Type B pancreatic cell (in vitro differentiated cells): ENCODE results near the gene ZNF546. TPM values are rescaled to one million over a fixed set of nuclear protein-coding genes. Genes with fewer than 3 reads are reported as not detected.

ENCODE experiments used
- DNase-seq: peaks from one replicate; pipeline ENCODE4 v3.0.0; 2021; ENCODE audit warnings: mixed read lengths; ENCODE audit not compliant: unreplicated experiment; ENCODE audit errors: extremely low spot score
- H3K27ac Mint-ChIP-seq: 2 replicates; pipeline ENCODE4 v1.8.0; 2021; ENCODE audit warnings: mild to moderate bottlenecking, mixed read lengths
- H3K27me3 Mint-ChIP-seq: 2 replicates; pipeline ENCODE4 v1.8.0; 2021; ENCODE audit warnings: mixed read lengths
- H3K36me3 Mint-ChIP-seq: 2 replicates; pipeline ENCODE4 v1.8.0; 2021; ENCODE audit warnings: mixed read lengths
- H3K4me1 Mint-ChIP-seq: one replicate; pipeline ENCODE4 v1.8.0; 2021; ENCODE audit warnings: mixed read lengths; ENCODE audit not compliant: unreplicated experiment
- H3K4me3 Mint-ChIP-seq: 2 replicates; pipeline ENCODE4 v1.8.0; 2021; ENCODE audit warnings: mild to moderate bottlenecking, mixed read lengths
- H3K9me3 Mint-ChIP-seq: 2 replicates; pipeline ENCODE4 v1.8.0; 2021; ENCODE audit warnings: mixed read lengths
- CTCF ChIP-seq: fragments of 200-600 bp; sonication (generic); conservative IDR thresholded peaks from 2 replicates; pipeline ENCODE4 v1.5.0; 2021; ENCODE audit warnings: antibody characterized with exemption, mild to moderate bottlenecking
- total RNA-seq: library from RNA; stranded (reverse); gene quantifications from 2 replicates; pipeline ENCODE4 v1.2.1, GENCODE V29; 2021; ENCODE audit warnings: low replicate concordance

Gene ZNF546
- total RNA-seq, 1 donor from 2014 or later = 5.5 TPM

- no peak for TF ChIP-seq CTCF
- H3K9me3 Mint-ChIP-seq = no peaks in the 10 kb centered on the region
These were observed 27.0 kb upstream of the ZNF546 start for GRCh38 chr19:39969681-39970424.

GRCh38 chr19:39970425-39970674 is 26.5 kb upstream of the ZNF546 start:
- Mint-ChIP-seq H3K9me3 (no peaks in the 10 kb centered on the region), H3K27me3 (no peaks in the 10 kb centered on the region), H3K27ac (peak overlapping the region; percentile 97), H3K4me1 (peaks cover 25% of the 10 kb centered on the region), H3K36me3 (peaks cover 27% of the 10 kb centered on the region), H3K4me3 (peak overlapping the region; percentile 100)
- DNase-seq = no peak
- TF ChIP-seq CTCF = no peak

More at GRCh38 chr19:39969681-39970424, 27.0 kb upstream of the ZNF546 start:
- DNase-seq = no peak
- peaks cover 24% of the 10 kb centered on the region for H3K36me3 Mint-ChIP-seq
- H3K4me1 Mint-ChIP-seq = peaks cover 25% of the 10 kb centered on the region
- H3K27ac Mint-ChIP-seq = peak overlapping the region; percentile 97
- no peaks in the 10 kb centered on the region for H3K27me3 Mint-ChIP-seq
- H3K4me3 Mint-ChIP-seq = peak overlapping the region; percentile 100

- Mint-ChIP-seq H3K27ac (peak within 1 kb of the TSS; percentile 97), H3K4me1 (peaks cover 25% of the 10 kb centered on the region), H3K27me3 (no peaks in the 10 kb centered on the region), H3K36me3 (peaks cover 31% of the 10 kb centered on the region), H3K4me3 (peak within 1 kb of the TSS; percentile 100), H3K9me3 (no peaks in the 10 kb centered on the region)
- peak; percentile 75 for TF ChIP-seq CTCF
- DNase-seq = peak; percentile 98
These were observed 26.0 kb upstream of the ZNF546 start, which contains the start of gene PSMC4 for GRCh38 chr19:39970675-39971379. TSS of gene PSMC4 (plus strand) at chr19:39971165. CDS start at chr19:39971203, 38 bp downstream.

GRCh38 chr19:39971380-39972035 is 25.4 kb upstream of the ZNF546 start:
- Mint-ChIP-seq H3K27me3 (no peaks in the 10 kb centered on the region), H3K27ac (peak overlapping the region; percentile 97), H3K36me3 (peaks cover 31% of the 10 kb centered on the region), H3K4me3 (peak overlapping the region; percentile 100), H3K4me1 (peaks cover 25% of the 10 kb centered on the region), H3K9me3 (no peaks in the 10 kb centered on the region)
- no peak for TF ChIP-seq CTCF
- no peak for DNase-seq

GRCh38 chr19:39974377-39975155 is 22.3 kb upstream of the ZNF546 start:
- no peak overlapping the region for H3K27ac Mint-ChIP-seq
- peaks cover 18% of the 10 kb centered on the region for H3K4me1 Mint-ChIP-seq
- H3K9me3 Mint-ChIP-seq = no peaks in the 10 kb centered on the region
- no peak for TF ChIP-seq CTCF
- H3K27me3 Mint-ChIP-seq = no peaks in the 10 kb centered on the region
- H3K4me3 Mint-ChIP-seq = peak overlapping the region; percentile 56
- H3K36me3 Mint-ChIP-seq = peaks cover 42% of the 10 kb centered on the region
- DNase-seq = peak; percentile 58
